GM21423 (cell line): ENCODE results near the gene GPS1.

Source experiments
- ATAC-seq: cut with Tn5 transposase; IDR thresholded peaks from one replicate; pipeline ENCODE4 v1.9.1; 2021; ENCODE audit warnings: mild to moderate bottlenecking, moderate library complexity; ENCODE audit not compliant: unreplicated experiment

Gene GPS1

GRCh38 chr17:82076018-82076784, 24.5 kb downstream of the GPS1 start:
- ATAC-seq: no peak

- ATAC-seq: no peak
These were observed 25.3 kb downstream of the GPS1 start for GRCh38 chr17:82076785-82077591.

- no peak for ATAC-seq
These were observed 26.1 kb downstream of the GPS1 start for GRCh38 chr17:82077617-82078358.

GRCh38 chr17:82078433-82078832, 26.7 kb downstream of the GPS1 start:
- no peak for ATAC-seq

- ATAC-seq: no peak
These were observed 27.4 kb downstream of the GPS1 start for GRCh38 chr17:82079001-82079677.

- ATAC-seq: no peak
These were observed 28.5 kb downstream of the GPS1 start for GRCh38 chr17:82080048-82080788.

- no peak for ATAC-seq
These were observed 29.2 kb downstream of the GPS1 start for GRCh38 chr17:82080789-82081464.

GRCh38 chr17:82081546-82081945, 29.8 kb downstream of the GPS1 start:
- no peak for ATAC-seq

GRCh38 chr17:82081966-82082365, 30.3 kb downstream of the GPS1 start:
- no peak for ATAC-seq

GRCh38 chr17:82082456-82082855, 30.8 kb downstream of the GPS1 start:
- no peak for ATAC-seq

GRCh38 chr17:82083009-82083408, 31.3 kb downstream of the GPS1 start:
- no peak for ATAC-seq

- ATAC-seq: no peak
These were observed 32.0 kb downstream of the GPS1 start for GRCh38 chr17:82083533-82084359.

- no peak for ATAC-seq
These were observed 32.8 kb downstream of the GPS1 start for GRCh38 chr17:82084373-82085030.

- ATAC-seq: no peak
These were observed 33.5 kb downstream of the GPS1 start for GRCh38 chr17:82085031-82085861.

GRCh38 chr17:82085931-82086764, 34.5 kb downstream of the GPS1 start:
- ATAC-seq: no peak
